ENCODE measurements around the gene NOTUM.
"Not testable (repeated sequence)": the region's sequence is repeated elsewhere in the genome, so short reads cannot be mapped to it uniquely, and the experiment has no call there.

The NOTUM gene

GRCh38 chr17:81922566-81923301, 38.3 kb downstream of the NOTUM start:
- DNase-seq = no peak

DNA sequence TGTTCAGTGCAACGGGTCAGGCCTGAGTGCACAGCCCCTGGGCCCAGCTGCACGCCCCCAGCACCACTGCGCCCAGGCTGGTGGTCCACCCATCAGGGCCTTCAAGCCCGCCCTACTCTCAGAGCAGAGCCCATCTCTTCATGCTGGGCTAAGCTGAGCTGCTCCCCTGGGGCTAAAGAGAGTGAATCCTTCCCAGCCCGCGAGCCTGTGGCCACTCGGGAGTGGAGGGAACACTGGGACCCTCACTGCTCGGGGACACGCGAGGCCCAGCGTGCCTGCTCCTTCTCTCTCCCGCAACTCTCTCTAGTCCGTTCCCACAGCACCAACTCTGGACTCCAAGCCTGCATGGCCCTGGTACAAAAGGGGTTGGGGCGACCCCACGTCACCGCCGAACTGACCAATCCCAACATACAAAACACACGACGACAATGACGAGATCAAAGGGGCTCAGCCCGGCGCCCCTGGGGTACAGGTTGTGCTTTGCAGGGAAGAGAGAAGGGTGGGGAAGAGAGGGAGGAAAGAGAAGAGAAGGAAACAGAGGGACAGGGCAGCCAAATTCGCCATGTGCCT, 38.9 kb downstream of the NOTUM start:
- no peak for DNase-seq

DNA sequence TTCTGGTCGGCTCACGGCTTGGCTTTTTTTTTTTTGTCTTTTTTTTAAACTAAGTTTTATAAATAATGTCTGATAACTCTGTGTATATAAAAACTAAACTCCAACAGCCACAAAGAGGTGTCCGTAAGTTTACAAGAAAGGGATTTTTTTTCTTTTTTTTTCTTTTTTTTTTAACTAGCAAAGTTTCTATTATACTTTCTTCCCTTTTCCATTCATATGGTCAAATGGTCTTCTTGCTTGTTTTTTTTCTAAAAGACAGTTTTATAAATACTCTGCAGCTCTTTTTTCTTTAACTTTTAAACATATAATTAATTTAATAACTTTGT, 39.5 kb downstream of the NOTUM start:
- DNase-seq = no peak

- no peak for DNase-seq
Measured at GRCh38 chr17:81920612-81921536, 40.1 kb downstream of the NOTUM start.

DNA sequence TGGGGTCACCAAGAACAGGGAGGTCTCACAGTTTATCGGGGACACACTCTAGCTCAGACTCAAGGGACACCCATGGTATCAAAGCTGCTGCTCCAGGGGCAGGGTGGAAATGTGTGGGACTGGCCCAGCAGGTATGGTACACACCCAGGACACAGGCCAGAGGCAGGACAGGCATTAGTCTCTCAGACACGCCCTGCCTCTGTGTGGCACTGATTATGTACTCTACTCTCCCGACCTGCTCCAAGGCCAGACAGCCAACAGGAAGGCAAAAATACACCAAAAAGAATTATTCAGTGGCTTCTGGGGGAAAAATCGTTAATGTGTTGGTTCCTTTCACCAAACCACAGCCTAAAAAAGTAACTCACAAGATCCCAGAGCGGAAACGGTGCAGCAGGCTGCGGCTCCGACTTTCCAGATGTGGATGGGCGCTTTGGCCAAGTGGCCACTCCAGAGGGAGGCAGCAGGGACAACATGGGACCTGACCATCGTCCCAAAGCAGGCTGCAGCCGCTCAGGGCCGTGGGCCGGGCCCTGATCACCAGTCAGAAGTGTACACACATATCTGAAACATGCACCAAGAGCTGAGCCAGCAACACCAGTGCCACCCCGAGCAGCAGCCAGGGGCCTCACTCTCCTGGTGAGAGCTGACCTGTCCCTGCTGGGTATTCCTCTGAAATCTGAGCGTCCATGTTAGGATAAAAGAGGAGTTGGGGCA, 42.0 kb downstream of the NOTUM start:
- DNase-seq = no peak

DNA sequence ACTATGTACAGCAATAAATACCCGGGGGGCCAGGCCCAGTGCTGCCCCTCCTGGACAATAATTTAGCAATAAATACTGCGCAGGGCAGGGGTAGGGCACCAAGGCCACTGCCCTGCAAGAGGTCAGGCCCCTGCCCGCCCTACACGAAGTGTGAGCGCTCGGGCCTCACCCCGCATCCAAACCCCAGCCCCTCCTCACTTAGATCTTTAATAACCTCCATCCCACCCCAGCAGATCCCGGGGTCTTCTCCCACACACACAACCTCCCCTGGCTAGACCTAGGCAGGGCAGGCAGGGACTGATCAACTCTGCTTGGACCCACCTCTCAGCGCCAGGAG, 42.7 kb downstream of the NOTUM start:
- not testable (repeated sequence) for DNase-seq

DNA sequence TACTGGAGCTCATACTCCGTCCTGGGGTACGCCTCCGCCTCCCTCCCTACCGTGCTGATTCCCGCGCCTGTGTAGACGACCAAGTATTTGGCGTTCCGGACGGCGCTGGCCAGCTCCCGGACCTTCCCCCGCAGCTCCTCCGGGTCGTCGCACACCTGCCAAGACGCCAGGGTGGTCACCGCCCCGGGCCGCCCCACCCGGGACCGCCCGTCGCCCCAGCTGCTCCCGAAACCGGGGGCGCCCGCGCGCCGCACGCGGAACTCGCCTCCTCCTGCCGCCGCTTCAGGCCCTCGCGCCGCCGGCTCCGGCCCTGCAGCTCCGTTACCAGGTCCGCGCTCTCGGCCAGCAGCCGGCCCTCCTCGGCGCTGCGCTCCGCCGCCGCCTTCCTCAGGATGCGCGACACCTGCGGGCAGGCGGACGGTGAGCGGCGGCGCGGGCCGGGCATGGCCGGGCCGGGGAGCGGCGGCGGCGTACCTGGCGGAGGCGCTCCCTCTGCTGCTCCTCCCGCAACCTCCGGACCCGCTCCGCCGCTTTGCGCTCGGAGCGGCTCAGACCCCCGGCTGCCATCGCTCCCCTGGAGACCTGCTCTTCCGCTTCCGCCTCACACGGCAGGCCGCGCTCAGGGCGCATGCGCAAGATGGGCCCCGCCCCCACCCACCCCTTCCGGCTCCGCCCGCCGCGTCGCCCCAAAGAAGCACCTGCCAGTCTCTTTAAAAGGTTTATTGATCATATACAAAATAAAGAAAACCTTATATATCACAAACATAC, 43.2 kb downstream of the NOTUM start, which contains the start of gene SIRT7:
SIRT7 (minus strand) TSS at position 612 of the 768 bp plus-strand sequence; CDS start at position 567, 45 bp downstream.
- DNase-seq = peak; percentile 83

DNA sequence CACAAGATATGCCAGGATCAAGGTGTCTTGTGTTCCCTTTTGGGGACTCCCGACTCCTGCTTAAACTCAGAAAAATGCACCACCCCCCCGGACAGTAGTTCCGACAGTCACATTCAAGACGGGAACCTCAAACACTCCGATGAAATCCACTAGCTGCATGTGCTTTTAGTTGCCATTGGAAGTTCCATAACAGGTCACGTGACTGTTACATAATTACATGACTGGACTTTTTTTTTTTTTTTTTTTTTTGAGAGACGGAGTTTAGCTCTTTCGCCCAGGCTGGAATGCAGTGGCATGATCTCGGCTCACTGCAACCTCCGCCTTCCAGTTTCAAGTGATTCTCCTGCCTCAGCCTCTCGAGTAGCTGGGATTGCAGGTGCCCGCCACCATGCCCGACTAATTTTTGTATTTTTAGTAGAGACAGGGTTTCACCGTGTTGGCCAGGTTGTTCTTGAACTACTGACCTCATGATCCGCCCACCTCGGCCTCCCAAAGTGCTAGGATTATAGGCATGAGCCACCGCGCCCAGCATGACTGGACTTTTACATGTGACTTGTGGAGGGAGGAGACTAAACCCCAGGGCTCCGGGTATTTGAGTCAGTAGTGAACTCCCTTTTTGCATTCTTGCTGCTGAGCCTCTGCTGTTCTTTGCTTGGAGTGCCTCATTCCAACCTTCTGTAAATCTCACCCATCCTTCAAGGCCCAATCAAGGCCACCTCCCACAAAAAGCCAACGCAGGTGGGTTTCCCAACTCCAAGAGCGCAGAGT, 44.6 kb downstream of the NOTUM start:
- no peak for DNase-seq

DNA sequence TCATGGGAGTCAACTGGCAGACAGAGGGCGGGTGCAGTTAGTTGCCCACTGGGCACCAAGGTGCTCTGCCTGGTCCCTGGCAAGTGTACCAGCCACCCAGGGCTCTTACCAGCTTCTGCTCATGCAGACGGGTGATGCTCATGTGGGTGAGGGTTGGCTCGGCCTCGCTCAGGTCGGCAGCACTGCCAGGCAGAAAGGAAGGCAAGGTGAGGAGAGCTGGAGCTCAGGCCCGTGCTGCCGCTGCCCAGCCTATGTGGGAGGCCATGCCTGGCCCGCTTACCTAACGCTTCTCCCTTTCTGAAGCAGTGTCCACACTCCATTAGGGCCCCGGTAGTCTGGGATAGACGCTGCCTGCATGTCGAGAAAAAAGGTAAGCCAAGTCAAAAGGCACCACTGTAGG, 45.7 kb downstream of the NOTUM start:
- DNase-seq = no peak

DNA sequence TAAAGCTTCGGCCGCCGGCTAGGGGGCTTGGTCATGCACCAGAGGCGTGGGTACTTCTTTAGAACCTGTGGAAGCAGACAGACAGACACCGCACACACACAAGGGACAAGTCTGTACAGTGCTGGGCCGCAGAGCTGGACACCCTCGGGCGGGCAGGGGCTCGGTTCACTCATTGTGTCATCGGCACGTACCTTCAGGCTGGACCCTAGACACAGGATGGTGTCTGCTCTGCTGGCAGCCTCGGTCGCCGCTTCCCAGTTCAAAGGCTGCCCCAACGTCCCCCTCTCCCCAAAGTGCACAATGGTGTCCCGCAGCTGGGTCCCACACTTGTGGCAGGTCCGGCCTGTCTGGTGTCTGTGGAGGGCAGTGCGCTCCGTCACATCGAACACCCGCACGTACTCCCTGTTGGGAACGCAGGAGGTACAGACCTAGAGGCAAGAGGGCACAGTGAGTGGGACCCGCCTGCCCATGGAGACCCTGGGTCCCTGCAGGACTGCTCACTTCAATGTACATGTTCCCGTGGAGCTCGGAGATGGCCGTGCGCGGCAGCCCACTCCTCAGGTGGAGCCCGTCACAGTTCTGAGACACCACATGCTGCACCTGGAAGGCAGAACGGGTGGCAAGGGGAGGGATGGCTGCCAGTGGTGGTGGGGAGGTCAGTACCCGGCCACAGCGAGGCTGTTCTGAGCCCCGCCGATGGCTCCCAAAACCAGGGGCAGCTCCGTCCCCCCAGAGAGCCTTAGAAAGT, 46.7 kb downstream of the NOTUM start:
- no peak for DNase-seq

DNA sequence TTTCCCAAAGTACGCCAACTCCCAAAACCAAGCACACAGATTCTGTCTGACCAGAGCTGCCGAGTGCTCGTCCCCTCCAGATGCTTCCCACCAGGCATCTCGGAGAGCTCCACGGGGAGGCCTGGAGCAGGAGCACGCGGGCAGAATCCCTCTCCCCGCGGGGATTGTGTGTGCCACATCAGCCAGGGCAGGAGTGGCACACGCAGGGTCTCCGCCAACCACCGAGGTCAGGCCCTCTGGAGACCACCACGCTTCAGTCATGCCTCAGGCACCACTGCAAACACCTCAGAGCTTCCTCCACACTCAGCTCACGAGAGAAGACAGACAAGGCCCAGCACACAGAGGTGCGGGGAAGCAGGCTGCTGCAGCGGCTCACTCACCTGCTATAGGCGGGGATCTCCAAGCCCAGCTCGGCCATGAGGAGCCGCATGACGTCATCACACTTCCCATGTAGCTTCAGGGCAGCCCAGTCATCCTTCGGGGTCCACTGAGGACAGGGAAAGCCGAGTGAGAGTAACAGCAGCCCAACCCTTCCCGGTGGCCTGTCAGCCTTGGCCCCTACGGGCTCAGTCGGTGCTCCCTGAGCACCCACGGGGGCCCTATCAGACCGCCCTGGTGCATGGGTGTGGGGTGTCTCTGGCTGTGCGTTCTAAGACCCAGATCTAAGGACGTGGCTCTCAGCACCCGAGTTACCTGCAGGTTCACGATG, 47.4 kb downstream of the NOTUM start:
- DNase-seq = no peak

- no peak for DNase-seq
Measured at GRCh38 chr17:81912441-81913309, 48.3 kb downstream of the NOTUM start.

- no peak for DNase-seq
Measured at GRCh38 chr17:81911969-81912368, 49.0 kb downstream of the NOTUM start.

DNA sequence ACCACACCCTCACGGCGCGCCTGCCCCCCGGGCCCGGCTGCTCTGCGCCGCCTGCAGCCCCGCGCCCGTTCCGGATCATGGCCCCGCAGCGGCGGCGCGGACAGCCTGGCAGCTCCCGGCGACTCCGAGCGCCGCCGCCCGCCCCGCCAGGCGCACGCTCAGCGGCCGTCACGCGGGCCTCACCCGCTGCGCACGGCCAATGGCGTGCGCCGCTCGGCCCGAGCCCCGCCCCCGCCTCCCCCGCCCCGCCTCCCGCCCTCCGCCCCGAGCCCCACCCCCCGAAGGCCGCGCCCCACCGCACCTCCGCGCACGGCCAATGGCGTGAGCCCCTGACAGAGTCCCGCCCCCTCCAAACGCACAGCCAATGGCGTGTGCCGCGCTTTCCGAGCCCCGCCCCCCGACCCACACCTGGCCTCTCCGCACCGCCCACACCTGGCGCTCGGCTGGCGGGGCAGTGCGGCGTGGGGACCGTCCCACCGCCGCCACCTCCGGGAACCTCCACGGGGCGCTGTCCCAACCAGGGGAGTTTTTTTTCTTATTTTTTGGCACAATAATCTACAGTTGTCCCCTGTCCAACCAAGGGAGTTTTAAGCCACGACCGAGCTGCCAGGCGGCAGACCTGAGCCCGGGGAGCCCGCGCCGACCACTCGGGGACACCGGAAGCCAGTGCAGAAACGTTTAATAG, 49.6 kb downstream of the NOTUM start, which contains the start of gene PCYT2:
PCYT2 (minus strand) TSS at position 123 of the 685 bp plus-strand sequence; CDS start at position 79, 44 bp downstream.
- DNase-seq = peak; percentile 93

GRCh38 chr17:81910840-81911276, 50.1 kb downstream of the NOTUM start:
- DNase-seq = peak; percentile 30

- peak; percentile 30 for DNase-seq
Measured at GRCh38 chr17:81909966-81910839, 50.8 kb downstream of the NOTUM start.

GRCh38 chr17:81909231-81909630, 51.8 kb downstream of the NOTUM start:
- no peak for DNase-seq
